Mucosa of stomach (tissue), 1 donor: Measurements from ENCODE around the gene SEMA4G.

Experiments used
- H3K27me3 ChIP-seq: one replicate; pipeline ENCODE4 v1.7.0; 2013; ENCODE audit warnings: mild to moderate bottlenecking, low read length; ENCODE audit not compliant: control insufficient read depth, insufficient read depth
- H3K36me3 ChIP-seq: one replicate; pipeline ENCODE4 v1.7.0; 2013; ENCODE audit warnings: low read length; ENCODE audit not compliant: control insufficient read depth, insufficient read depth
- H3K4me1 ChIP-seq: one replicate; pipeline ENCODE4 v1.7.0; 2013; ENCODE audit warnings: mild to moderate bottlenecking, low read length; ENCODE audit not compliant: control insufficient read depth, insufficient read depth
- H3K4me3 ChIP-seq: one replicate; pipeline ENCODE4 v1.7.0; 2013; ENCODE audit warnings: low read length
- H3K9ac ChIP-seq: one replicate; pipeline ENCODE4 v1.7.0; 2013; ENCODE audit warnings: mild to moderate bottlenecking, low read length, moderate library complexity
- H3K9me3 ChIP-seq: one replicate; pipeline ENCODE4 v1.7.0; 2013; ENCODE audit warnings: mild to moderate bottlenecking, low read length, moderate library complexity; ENCODE audit not compliant: control insufficient read depth
- donor health status: Pancreatic carcinoma.

SEMA4G gene, protein sequence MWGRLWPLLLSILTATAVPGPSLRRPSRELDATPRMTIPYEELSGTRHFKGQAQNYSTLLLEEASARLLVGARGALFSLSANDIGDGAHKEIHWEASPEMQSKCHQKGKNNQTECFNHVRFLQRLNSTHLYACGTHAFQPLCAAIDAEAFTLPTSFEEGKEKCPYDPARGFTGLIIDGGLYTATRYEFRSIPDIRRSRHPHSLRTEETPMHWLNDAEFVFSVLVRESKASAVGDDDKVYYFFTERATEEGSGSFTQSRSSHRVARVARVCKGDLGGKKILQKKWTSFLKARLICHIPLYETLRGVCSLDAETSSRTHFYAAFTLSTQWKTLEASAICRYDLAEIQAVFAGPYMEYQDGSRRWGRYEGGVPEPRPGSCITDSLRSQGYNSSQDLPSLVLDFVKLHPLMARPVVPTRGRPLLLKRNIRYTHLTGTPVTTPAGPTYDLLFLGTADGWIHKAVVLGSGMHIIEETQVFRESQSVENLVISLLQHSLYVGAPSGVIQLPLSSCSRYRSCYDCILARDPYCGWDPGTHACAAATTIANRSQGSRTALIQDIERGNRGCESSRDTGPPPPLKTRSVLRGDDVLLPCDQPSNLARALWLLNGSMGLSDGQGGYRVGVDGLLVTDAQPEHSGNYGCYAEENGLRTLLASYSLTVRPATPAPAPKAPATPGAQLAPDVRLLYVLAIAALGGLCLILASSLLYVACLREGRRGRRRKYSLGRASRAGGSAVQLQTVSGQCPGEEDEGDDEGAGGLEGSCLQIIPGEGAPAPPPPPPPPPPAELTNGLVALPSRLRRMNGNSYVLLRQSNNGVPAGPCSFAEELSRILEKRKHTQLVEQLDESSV

DNA sequence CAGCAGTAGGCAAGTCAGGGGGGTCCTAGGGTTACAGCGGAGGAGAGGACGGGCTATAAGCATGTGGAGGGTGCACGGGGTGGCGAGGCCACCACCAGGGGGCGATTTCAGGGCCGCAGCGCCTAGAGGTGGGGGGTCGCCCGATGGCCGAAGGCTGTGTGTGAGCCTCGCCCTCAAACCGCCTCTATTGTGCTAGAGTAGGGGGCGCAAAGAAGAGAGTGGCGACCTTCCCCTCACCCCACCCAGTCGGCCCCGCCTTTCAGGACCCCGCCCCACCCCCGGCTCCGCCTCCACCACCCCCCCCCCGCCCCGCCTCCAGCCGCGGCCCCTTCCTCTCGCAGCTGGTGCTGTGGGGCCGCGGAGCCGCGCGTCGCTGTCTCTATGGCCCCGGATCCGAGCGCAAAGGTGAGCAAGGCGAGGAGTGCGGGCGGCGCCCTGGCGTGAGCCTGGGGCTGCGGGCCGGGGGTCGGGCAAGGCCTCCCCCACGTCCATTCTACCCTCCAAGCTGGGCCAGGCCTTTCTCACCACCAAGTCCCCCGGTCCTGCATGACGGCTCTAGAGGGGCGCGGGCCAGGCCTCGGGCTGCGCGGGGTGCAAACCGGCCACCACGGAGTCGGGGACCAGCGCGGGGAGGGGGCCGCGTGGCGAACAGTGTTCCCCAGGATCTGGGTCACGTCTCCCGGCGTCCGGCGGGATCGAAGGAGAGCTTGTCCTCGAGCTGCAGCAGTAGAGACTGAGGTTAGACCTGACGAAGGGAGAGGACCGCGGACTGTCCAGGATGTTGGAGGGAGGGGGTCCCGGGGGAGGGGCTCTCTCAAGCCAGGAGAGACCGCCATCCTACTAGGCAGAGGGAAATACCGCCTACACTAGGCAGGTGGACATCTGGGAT lies at the start of gene SEMA4G:
Gene SEMA4G (plus strand): TSS at position 318 of the 889 bp plus-strand sequence. CDS start 3,409 bp downstream, outside the sequence.
- Histone ChIP-seq H3K9ac (peak within 1 kb of the TSS; percentile 70), H3K9me3 (no peaks in the 10 kb centered on the region), H3K36me3 (no peaks in the 10 kb centered on the region), H3K4me1 (peaks cover 41% of the 10 kb centered on the region), H3K4me3 (peak within 1 kb of the TSS; percentile 58), H3K27me3 (no peaks in the 10 kb centered on the region)

DNA sequence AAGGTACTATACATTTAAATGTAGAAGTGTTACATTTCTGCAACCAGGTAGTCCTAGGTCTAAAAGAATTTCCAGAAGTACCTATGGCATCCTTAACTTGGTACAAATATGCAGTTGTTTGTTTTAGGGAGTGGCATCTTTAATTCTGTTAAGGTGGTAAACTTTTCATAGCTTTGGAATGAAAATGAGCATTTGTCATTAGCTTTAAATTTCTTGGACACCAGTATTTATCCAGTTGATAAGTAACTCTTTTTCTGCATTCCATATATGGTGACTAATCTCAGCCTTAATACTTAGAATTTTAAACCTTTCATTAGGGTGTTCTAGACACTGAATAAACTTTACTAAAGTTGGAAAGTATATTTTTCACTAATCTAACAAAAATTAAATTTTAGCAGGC lies 45.7 kb upstream of the SEMA4G start:
- peaks cover 7% of the 10 kb centered on the region for H3K36me3 ChIP-seq
- H3K9me3 ChIP-seq = no peaks in the 10 kb centered on the region
- H3K9ac ChIP-seq = no peak overlapping the region

DNA sequence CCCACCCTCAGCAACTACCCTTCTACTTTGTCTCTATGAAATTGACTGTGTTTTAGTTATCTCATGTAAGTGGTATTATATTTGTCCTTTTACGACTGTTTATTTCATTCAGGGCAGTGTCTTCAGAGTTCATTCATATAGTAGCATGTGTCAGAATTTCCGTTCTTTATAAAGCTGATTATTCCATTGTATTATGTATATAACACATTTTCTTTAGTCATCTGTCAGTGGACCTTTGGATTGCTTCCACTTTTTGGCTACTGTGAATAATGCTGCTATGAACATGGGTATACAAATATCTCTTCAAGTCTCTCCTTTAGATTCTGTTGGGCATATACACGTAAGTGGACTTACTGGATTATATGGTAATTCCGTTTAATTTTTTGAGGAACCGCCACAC lies 42.0 kb upstream of the SEMA4G start:
- H3K9me3 ChIP-seq = no peaks in the 10 kb centered on the region
- H3K36me3 ChIP-seq = peaks cover 8% of the 10 kb centered on the region
- no peak overlapping the region for H3K9ac ChIP-seq
- H3K27me3 ChIP-seq = no peaks in the 10 kb centered on the region
- no peaks in the 10 kb centered on the region for H3K4me1 ChIP-seq
- no peak overlapping the region for H3K4me3 ChIP-seq

More for the DNA sequence above, 45.7 kb upstream of the SEMA4G start:
- H3K27me3 ChIP-seq = no peaks in the 10 kb centered on the region
- no peaks in the 10 kb centered on the region for H3K4me1 ChIP-seq
- no peak overlapping the region for H3K4me3 ChIP-seq

DNA sequence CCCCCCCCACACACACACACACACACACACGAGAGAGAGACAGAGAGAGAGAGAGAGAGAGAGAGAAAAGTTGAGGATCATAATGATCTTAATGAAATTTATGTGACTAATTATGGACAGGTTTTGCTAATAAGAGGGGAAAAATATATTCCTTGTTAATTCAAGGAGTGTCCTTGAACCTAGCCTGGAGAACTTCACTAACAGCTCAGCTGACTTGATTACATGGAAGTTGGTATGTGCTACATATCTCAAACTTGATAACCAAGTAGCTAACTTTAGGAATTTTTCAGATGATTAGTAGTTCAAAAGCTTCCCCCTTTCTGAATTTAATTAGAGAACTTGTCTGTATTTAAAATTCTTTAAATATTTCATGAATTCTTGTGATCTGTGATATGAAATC lies 41.3 kb upstream of the SEMA4G start:
- H3K27me3 ChIP-seq = no peaks in the 10 kb centered on the region
- H3K9me3 ChIP-seq = no peaks in the 10 kb centered on the region
- H3K36me3 ChIP-seq = peaks cover 12% of the 10 kb centered on the region
- H3K4me1 ChIP-seq = no peaks in the 10 kb centered on the region
- H3K4me3 ChIP-seq = no peak overlapping the region
- no peak overlapping the region for H3K9ac ChIP-seq

DNA sequence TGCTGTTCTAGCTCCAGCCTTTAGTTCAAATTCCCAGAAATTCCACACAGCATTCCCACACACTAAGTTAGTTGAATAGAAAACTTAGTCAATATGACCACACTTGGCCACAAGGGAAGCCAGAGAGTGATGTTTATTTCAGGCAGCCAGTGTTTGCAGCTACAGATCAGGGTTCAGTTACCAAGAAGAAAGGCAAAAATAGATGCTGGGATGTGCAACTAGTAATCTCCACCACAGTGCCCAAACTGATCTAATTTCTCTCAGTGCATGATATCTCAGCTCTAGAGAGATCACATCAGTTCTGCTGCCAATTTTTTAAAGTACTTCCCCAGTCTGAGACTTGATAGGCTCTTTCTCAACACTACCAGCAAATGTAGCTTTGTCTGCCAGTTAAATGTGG lies 38.9 kb upstream of the SEMA4G start:
- H3K4me3 ChIP-seq = no peak overlapping the region
- H3K36me3 ChIP-seq = peaks cover 5% of the 10 kb centered on the region
- no peaks in the 10 kb centered on the region for H3K4me1 ChIP-seq
- H3K9ac ChIP-seq = no peak overlapping the region
- no peaks in the 10 kb centered on the region for H3K9me3 ChIP-seq
- H3K27me3 ChIP-seq = no peaks in the 10 kb centered on the region

DNA sequence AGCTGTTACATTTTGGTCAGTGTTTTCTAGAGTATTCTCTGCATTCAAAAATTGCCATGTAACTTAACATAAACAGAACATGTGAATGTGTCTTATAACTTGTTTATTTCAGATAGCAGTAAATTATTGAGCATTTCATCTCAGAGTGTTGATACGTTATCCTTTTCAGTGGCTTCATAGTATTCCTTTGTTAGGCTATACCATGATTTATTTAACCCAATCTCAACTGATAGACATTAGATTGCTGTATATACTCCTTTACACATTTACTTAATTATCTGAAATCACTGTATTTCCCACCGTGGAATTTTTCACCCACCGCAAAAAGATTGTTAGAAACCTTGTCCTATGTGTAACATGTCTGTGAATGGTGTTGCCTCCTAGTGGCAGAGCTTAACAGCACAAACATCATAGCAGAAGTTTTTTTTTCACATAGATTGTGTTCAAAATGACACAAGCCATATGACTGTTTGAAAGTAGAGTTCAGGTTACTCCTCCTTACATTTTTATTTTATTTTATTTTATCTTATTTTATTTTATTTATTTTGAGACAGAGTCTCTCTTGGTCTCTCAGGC lies 35.1 kb upstream of the SEMA4G start:
- H3K9me3 ChIP-seq = no peaks in the 10 kb centered on the region
- no peaks in the 10 kb centered on the region for H3K4me1 ChIP-seq
- no peak overlapping the region for H3K4me3 ChIP-seq
- H3K27me3 ChIP-seq = no peaks in the 10 kb centered on the region
- H3K9ac ChIP-seq = no peak overlapping the region
- H3K36me3 ChIP-seq = peaks cover 5% of the 10 kb centered on the region

DNA sequence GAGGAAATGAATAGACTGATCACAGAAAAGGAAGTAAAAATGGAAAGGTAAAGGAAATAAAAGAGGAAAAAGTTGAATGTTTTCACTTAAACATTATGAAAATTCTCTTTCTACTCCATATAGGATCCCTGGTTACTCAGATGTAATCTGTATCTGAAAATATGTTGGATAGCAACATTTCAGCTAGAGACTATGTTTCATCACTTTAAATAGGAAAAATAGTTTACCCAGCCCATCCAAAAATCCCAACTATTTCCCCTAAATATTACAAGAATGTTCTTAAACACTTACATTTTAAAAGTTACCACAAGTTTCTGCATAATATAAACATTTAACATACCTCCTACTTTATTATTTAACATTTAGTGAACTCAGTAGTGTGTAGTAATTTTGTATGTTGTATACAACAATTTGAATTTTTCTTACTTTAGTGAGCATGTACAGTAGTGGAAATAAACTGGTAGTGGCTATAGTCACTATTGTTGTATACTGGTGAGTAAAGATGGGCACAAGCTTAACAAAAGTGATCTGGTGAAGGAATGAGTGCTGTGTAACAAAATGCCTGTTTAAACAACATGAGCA lies 29.4 kb upstream of the SEMA4G start:
- no peak overlapping the region for H3K4me3 ChIP-seq
- no peaks in the 10 kb centered on the region for H3K9me3 ChIP-seq
- no peaks in the 10 kb centered on the region for H3K36me3 ChIP-seq
- H3K27me3 ChIP-seq = no peaks in the 10 kb centered on the region
- H3K4me1 ChIP-seq = no peaks in the 10 kb centered on the region
- no peak overlapping the region for H3K9ac ChIP-seq

DNA sequence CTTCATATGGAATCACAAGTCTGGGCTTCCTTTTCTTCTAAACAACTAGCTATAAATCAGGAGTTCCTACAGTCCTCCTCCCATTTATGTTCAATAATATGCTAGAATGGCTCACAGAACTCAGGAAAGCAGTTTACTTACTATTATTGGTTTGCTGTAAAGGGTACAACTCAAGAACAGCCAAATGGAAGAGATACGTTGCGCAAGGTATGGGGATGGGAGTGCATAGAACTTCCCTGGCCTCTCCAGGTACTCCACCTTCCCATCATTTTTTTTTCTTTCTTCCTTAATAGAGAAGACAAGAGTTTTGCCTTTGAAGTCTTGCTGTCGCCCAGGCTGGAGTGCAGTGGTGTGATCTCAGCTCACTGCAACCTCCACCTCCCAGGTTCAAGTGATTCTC lies 27.1 kb upstream of the SEMA4G start:
- no peaks in the 10 kb centered on the region for H3K9me3 ChIP-seq
- H3K4me1 ChIP-seq = no peaks in the 10 kb centered on the region
- H3K27me3 ChIP-seq = no peaks in the 10 kb centered on the region
- H3K36me3 ChIP-seq = peaks cover 7% of the 10 kb centered on the region
- H3K9ac ChIP-seq = no peak overlapping the region
- no peak overlapping the region for H3K4me3 ChIP-seq

DNA sequence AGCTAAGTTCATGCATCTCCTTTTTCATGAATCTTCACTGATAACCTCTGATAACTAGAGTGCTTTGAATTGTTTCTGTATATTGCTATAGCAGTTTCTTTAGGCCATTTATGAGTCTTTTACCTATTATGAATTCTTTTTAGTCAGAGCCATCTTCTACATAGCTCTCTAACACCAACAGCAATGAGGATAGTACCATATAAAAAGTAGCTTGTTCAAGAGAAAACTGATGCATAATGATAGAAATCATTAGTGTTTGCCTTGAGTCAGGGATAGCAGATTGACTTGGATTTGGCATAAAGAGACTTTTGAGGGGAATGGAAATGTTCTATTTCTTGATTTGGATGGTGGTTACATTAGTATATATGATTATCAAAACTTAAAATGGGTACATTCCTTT lies 25.8 kb upstream of the SEMA4G start:
- no peak overlapping the region for H3K9ac ChIP-seq
- H3K36me3 ChIP-seq = peaks cover 7% of the 10 kb centered on the region
- no peaks in the 10 kb centered on the region for H3K9me3 ChIP-seq
- no peak overlapping the region for H3K4me3 ChIP-seq
- no peaks in the 10 kb centered on the region for H3K4me1 ChIP-seq
- H3K27me3 ChIP-seq = no peaks in the 10 kb centered on the region

DNA sequence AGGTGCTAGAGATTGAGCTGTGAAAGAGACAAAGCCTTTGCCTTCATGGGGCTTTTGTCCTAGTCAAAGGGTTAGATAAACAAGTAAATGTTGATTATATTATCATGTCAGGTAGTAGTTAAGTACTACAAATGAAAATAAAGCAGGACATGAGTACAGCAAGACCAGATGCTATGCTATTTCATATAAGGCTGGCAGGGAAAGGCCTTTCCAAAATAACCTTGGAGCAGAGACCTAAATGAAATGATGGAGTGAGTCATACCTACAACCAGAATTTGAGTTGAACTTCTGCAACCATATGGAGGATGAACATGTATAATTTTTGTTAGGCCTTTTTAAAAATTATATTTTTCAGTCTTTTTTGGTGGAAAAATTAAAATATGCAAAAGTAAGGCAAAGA lies 23.6 kb upstream of the SEMA4G start:
- no peaks in the 10 kb centered on the region for H3K9me3 ChIP-seq

DNA sequence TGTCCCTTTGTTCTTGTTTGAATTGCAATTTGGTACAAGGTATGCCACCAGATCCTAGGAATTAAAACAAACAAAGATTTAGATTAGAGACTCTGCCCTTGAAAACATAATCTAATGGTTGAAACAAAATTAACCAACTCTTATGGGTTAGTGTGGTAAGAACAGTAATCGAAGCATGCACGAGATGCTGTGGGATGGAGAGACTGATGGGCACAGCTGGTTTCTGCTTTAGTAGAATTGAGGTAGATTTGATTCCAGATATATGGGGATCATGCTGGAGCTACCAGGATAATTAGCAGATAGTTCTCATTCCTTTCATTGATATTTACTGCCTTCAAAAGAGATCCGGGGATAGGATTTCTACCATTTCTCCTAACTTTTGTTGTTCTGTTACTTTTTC lies 20.4 kb upstream of the SEMA4G start:
- Histone ChIP-seq H3K27me3 (no peaks in the 10 kb centered on the region), H3K4me1 (no peaks in the 10 kb centered on the region), H3K9ac (no peak overlapping the region), H3K4me3 (no peak overlapping the region), H3K9me3 (no peaks in the 10 kb centered on the region), H3K36me3 (peaks cover 7% of the 10 kb centered on the region)

More for the DNA sequence above, 23.6 kb upstream of the SEMA4G start:
- Histone ChIP-seq H3K4me1 (no peaks in the 10 kb centered on the region), H3K27me3 (no peaks in the 10 kb centered on the region), H3K4me3 (no peak overlapping the region), H3K36me3 (peaks cover 7% of the 10 kb centered on the region), H3K9ac (no peak overlapping the region)
